HepG2 (cell line): ENCODE data around the gene FBXO11. TPM values are rescaled to one million over a fixed set of nuclear protein-coding genes. Genes with fewer than 3 reads are reported as not detected.
A peak's percentile ranks its signal among the peaks of the same experiment; 100 is the strongest.

Source experiments
- EZH2 ChIP-seq: conservative IDR thresholded peaks from 2 replicates; pipeline ENCODE4 v1.6.1; 2012; ENCODE audit warnings: mild to moderate bottlenecking, low read depth, low read length, moderate library complexity
- MIER2 ChIP-seq: IDR thresholded peaks from 2 replicates; pipeline ENCODE4 v1.6.1; 2016; ENCODE audit warnings: missing biosample characterization, missing genetic modification reagents
- NCOA1 ChIP-seq: sonication (generic); formaldehyde crosslinking; IDR thresholded peaks from 2 replicates; pipeline ENCODE4 v1.9.0; 2021; ENCODE audit warnings: missing genetic modification reagents
- NFYB ChIP-seq: sonication (generic); formaldehyde crosslinking; IDR thresholded peaks from 2 replicates; pipeline ENCODE4 v1.4.0; 2020; ENCODE audit warnings: missing genetic modification reagents
- PCBP2 ChIP-seq: fragments of 200-400 bp; formaldehyde crosslinking; optimal IDR thresholded peaks from 2 replicates; pipeline ENCODE3; 2018; ENCODE audit warnings: low read length, low read depth; ENCODE audit not compliant: poor library complexity, severe bottlenecking
- RARA ChIP-seq: IDR thresholded peaks from 2 replicates; pipeline ENCODE4 v1.6.1; 2016; ENCODE audit warnings: missing genetic modification reagents, missing compliant biosample characterization
- RBM22 ChIP-seq: fragments of 200-400 bp; formaldehyde crosslinking; optimal IDR thresholded peaks from 2 replicates; pipeline ENCODE3; 2017; ENCODE audit warnings: mild to moderate bottlenecking, low read length, moderate library complexity
- TAF15 ChIP-seq: fragments of 200-400 bp; formaldehyde crosslinking; IDR thresholded peaks from one replicate; pipeline ENCODE4 v1.6.1; 2018; ENCODE audit warnings: mild to moderate bottlenecking, low read depth, low read length; ENCODE audit not compliant: poor library complexity, severe bottlenecking
- TCF7 ChIP-seq: sonication (generic); IDR thresholded peaks from 2 replicates; pipeline ENCODE4 v1.6.1; 2016; ENCODE audit warnings: antibody characterized with exemption, low read depth
- ZBTB1 ChIP-seq: sonication (generic); formaldehyde crosslinking; IDR thresholded peaks from 2 replicates; pipeline ENCODE4 v1.4.0; 2020; ENCODE audit warnings: missing genetic modification reagents, borderline replicate concordance
- ZNF138 ChIP-seq: sonication (generic); formaldehyde crosslinking; IDR thresholded peaks from 2 replicates; pipeline ENCODE4 v1.5.0; 2020; ENCODE audit warnings: mild to moderate bottlenecking, low read depth, missing genetic modification reagents
- ZNF17 ChIP-seq: sonication (generic); formaldehyde crosslinking; IDR thresholded peaks from 2 replicates; pipeline ENCODE4 v1.5.0; 2020; ENCODE audit warnings: mild to moderate bottlenecking, missing genetic modification reagents
- ZNF260 ChIP-seq: sonication (generic); formaldehyde crosslinking; IDR thresholded peaks from 2 replicates; pipeline ENCODE4 v1.4.0; 2020; ENCODE audit warnings: missing genetic modification reagents, low read depth, mild to moderate bottlenecking, borderline replicate concordance
- ZNF343 ChIP-seq: sonication (generic); formaldehyde crosslinking; IDR thresholded peaks from 2 replicates; pipeline ENCODE4 v1.4.0; 2020; ENCODE audit warnings: mild to moderate bottlenecking, missing genetic modification reagents
- ZNF670 ChIP-seq: sonication (generic); formaldehyde crosslinking; IDR thresholded peaks from 2 replicates; pipeline ENCODE4 v1.8.0; 2022; ENCODE audit warnings: mild to moderate bottlenecking, missing genetic modification reagents, borderline replicate concordance
- ZSCAN29 ChIP-seq: sonication (generic); formaldehyde crosslinking; conservative IDR thresholded peaks from 2 replicates; pipeline ENCODE4 v1.4.0; 2020; ENCODE audit warnings: mild to moderate bottlenecking, missing genetic modification reagents
- polyA plus RNA-seq, 8 experiments: library from polyadenylated mRNA; depleted of rRNA in 3 of 8; stranded (reverse) in 7 of 8; unstranded in 1 of 8; fragments of >200 nt; fragmentation: Illumina TruSeq in 4 of 8; extraction: Trizol in 4 of 8; gene quantifications; 2 replicates each; pipeline versions ENCODE4 v1.2.1 to v1.2.3, GENCODE V29; 2011 to 2016; ENCODE audit warnings: low read depth in 4 of 8, missing spikeins in 1 of 8, mixed read lengths in 1 of 8; ENCODE audit not compliant: insufficient read depth in 1 of 8
- total RNA-seq, 5 experiments: library from RNA; depleted of rRNA; stranded (reverse); fragments of >200 nt; fragmentation: Illumina TruSeq; extraction: Trizol; gene quantifications; 2 replicates each; pipeline ENCODE4 v1.2.3, GENCODE V29; 2016; ENCODE audit warnings: low read depth in 1 of 5
- TF ChIP-seq, protein P1 (sequence below): sonication (generic); formaldehyde crosslinking; IDR thresholded peaks from 2 replicates; pipeline ENCODE4 v1.8.0; 2022; ENCODE audit warnings: missing genetic modification reagents, mild to moderate bottlenecking, moderate library complexity, borderline replicate concordance
- TF ChIP-seq, protein P2 (sequence below): sonication (generic); formaldehyde crosslinking; IDR thresholded peaks from 2 replicates; pipeline ENCODE4 v1.5.1; 2020; ENCODE audit warnings: mild to moderate bottlenecking, missing genetic modification reagents, moderate library complexity
- TF ChIP-seq, protein P3 (sequence below): sonication (generic); formaldehyde crosslinking; IDR thresholded peaks from 2 replicates; pipeline ENCODE4 v1.4.0; 2020; ENCODE audit warnings: missing genetic modification reagents
- TF ChIP-seq, protein P4 (sequence below): sonication (generic); formaldehyde crosslinking; IDR thresholded peaks from 2 replicates; pipeline ENCODE4 v1.4.0; 2020; ENCODE audit warnings: missing genetic modification reagents, borderline replicate concordance
- TF ChIP-seq, protein P5 (sequence below): sonication (generic); formaldehyde crosslinking; IDR thresholded peaks from 2 replicates; pipeline ENCODE4 v1.5.0; 2020; ENCODE audit warnings: missing genetic modification reagents

The FBXO11 gene
- total and polyA plus RNA-seq, 2 of the 13 experiments (the other 11 are each of a cell fraction or from before 2014, with no cell fraction given), result 27.9 to 47.6 TPM

DNA sequence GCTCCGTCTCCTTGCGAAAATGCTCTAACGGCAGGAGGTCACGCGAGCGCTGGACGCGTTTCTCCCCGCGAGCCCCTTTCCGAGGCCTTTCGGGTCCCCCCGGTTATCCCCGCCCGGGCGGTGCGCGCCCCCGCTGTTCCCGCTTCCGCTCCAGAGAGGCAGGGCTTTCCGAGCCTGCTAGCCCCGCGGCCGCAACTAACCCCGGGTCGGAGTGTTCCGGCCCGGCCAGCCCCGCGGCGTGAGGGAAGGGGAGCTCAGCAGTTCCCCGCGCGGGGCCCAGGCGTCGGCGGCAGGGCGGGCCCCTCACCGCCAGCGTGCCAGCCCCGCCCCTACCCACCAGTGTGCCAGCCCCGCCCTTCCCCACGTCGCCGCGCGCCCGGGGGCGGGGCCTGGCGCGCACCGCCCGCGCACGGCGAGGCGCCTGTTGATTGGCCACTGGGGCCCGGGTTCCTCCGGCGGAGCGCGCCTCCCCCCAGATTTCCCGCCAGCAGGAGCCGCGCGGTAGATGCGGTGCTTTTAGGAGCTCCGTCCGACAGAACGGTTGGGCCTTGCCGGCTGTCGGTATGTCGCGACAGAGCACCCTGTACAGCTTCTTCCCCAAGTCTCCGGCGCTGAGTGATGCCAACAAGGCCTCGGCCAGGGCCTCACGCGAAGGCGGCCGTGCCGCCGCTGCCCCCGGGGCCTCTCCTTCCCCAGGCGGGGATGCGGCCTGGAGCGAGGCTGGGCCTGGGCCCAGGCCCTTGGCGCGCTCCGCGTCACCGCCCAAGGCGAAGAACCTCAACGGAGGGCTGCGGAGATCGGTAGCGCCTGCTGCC is 123.4 kb downstream of the FBXO11 start, which contains the start of gene MSH6 (continued):
- TF ChIP-seq ZSCAN29 (CRISPR knock-in tag), result no peak
- TF ChIP-seq, protein P1, sequence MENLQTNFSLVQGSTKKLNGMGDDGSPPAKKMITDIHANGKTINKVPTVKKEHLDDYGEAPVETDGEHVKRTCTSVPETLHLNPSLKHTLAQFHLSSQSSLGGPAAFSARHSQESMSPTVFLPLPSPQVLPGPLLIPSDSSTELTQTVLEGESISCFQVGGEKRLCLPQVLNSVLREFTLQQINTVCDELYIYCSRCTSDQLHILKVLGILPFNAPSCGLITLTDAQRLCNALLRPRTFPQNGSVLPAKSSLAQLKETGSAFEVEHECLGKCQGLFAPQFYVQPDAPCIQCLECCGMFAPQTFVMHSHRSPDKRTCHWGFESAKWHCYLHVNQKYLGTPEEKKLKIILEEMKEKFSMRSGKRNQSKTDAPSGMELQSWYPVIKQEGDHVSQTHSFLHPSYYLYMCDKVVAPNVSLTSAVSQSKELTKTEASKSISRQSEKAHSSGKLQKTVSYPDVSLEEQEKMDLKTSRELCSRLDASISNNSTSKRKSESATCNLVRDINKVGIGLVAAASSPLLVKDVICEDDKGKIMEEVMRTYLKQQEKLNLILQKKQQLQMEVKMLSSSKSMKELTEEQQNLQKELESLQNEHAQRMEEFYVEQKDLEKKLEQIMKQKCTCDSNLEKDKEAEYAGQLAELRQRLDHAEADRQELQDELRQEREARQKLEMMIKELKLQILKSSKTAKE (CRISPR knock-in tag), result peak; percentile 28; the same call in 1 of the 2 replicates
- TF ChIP-seq, protein P2, sequence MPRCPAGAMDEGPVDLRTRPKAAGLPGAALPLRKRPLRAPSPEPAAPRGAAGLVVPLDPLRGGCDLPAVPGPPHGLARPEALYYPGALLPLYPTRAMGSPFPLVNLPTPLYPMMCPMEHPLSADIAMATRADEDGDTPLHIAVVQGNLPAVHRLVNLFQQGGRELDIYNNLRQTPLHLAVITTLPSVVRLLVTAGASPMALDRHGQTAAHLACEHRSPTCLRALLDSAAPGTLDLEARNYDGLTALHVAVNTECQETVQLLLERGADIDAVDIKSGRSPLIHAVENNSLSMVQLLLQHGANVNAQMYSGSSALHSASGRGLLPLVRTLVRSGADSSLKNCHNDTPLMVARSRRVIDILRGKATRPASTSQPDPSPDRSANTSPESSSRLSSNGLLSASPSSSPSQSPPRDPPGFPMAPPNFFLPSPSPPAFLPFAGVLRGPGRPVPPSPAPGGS (CRISPR knock-in tag), result peak; percentile 89
- TF ChIP-seq MIER2, result 0 out of 2 replicates have a peak, but pooled peaks have one; percentile 21
- TF ChIP-seq PCBP2, result no peak
- TF ChIP-seq EZH2, result no peak
- peak; percentile 91; the same call in 1 of the 2 replicates for TF ChIP-seq ZNF670 (CRISPR knock-in tag)
- peak; percentile 92 for TF ChIP-seq ZNF17
- TF ChIP-seq ZNF138 (CRISPR knock-in tag), result peak; percentile 66; the same call in 1 of the 2 replicates
- TF ChIP-seq, protein P3, sequence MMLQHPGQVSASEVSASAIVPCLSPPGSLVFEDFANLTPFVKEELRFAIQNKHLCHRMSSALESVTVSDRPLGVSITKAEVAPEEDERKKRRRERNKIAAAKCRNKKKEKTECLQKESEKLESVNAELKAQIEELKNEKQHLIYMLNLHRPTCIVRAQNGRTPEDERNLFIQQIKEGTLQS (CRISPR knock-in tag), result no peak
- 0 out of 2 replicates have a peak, but pooled peaks have one; percentile 45 for TF ChIP-seq ZNF260 (CRISPR knock-in tag)
- TF ChIP-seq NFYB, result peak; percentile 71
- TF ChIP-seq ZNF343, result peak; percentile 92
- TF ChIP-seq TAF15, result peak; percentile 30
- TF ChIP-seq, protein P4, sequence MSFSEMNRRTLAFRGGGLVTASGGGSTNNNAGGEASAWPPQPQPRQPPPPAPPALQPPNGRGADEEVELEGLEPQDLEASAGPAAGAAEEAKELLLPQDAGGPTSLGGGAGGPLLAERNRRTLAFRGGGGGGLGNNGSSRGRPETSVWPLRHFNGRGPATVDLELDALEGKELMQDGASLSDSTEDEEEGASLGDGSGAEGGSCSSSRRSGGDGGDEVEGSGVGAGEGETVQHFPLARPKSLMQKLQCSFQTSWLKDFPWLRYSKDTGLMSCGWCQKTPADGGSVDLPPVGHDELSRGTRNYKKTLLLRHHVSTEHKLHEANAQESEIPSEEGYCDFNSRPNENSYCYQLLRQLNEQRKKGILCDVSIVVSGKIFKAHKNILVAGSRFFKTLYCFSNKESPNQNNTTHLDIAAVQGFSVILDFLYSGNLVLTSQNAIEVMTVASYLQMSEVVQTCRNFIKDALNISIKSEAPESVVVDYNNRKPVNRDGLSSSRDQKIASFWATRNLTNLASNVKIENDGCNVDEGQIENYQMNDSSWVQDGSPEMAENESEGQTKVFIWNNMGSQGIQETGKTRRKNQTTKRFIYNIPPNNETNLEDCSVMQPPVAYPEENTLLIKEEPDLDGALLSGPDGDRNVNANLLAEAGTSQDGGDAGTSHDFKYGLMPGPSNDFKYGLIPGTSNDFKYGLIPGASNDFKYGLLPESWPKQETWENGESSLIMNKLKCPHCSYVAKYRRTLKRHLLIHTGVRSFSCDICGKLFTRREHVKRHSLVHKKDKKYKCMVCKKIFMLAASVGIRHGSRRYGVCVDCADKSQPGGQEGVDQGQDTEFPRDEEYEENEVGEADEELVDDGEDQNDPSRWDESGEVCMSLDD (CRISPR knock-in tag), result no peak; the same call in 1 of the 2 replicates
- TF ChIP-seq NCOA1 (CRISPR knock-in tag), result peak; percentile 46
- TF ChIP-seq RBM22, result no peak
- no peak for TF ChIP-seq ZBTB1 (CRISPR knock-in tag)
- TF ChIP-seq RARA (CRISPR knock-in tag), result no peak; the same call in none of the 2 replicates
- 0 out of 2 replicates have a peak, but pooled peaks have one; percentile 4 for TF ChIP-seq TCF7
- TF ChIP-seq, protein P5, sequence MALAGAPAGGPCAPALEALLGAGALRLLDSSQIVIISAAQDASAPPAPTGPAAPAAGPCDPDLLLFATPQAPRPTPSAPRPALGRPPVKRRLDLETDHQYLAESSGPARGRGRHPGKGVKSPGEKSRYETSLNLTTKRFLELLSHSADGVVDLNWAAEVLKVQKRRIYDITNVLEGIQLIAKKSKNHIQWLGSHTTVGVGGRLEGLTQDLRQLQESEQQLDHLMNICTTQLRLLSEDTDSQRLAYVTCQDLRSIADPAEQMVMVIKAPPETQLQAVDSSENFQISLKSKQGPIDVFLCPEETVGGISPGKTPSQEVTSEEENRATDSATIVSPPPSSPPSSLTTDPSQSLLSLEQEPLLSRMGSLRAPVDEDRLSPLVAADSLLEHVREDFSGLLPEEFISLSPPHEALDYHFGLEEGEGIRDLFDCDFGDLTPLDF (CRISPR knock-in tag), result peak; percentile 98
